ENCODE measurements around the gene LDLRAD1. TPM values are rescaled to one million over a fixed set of nuclear protein-coding genes. Genes with fewer than 3 reads are reported as not detected.

The LDLRAD1 gene, protein sequence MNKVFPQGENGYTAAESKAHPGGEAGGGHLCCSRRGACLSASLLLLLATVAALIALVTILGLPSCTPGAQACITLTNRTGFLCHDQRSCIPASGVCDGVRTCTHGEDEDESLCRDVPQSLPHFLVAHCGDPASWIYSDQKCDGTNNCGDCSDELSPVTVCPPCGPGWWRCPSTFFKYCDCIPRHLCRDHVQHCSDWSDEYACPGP
- total RNA-seq = not detected in 2 replicates

GRCh38 chr1:54017979-54018378 lies at the start of gene LDLRAD1:
Gene LDLRAD1, minus strand, starts transcription at chr1:54018186. Its CDS starts 74 bp downstream, at chr1:54018112.

DNA sequence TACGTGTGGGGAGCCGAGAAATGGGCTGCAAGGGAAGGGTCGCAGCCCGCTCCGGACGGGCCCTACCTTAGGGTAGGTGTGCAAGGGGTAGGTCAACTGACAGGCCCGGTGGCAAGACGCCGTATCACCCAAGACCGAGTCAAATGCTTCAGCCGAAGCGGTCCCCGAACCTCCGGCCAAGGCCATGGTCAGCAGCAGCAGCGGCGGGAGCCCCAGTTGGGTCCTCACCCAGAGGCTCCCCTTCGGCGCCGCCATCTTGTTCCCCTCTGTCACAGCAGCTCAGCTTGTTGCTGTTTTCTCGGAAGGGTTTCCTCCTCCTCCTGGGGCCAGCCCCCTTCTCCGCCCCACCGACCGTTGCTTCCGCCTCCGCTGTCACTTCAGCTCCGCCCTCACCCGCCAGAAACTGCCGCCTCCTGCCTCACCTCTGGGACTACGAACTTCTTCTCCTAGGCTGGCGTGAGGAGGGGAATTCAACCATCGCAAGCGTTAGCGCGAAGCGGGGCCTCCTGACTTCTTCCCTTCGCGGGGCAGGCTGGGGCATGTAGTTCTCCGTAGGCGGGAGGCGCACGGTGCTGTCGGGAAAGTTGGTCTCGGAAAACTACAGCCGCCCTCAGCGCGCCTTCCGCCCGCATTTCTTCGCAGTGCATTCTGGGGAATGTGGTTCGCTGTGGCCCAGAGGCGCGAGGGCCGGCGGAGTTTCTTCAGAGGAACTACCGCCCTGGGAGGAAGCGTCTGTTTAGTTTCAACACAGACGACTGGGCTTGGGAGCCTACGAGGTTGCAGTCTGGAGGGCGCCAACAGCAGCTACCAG lies 35.2 kb upstream of the LDLRAD1 start, which contains the start of the genes TCEANC2 and TMEM59:
Gene TCEANC2 (plus strand): TSS at position 675 of the 811 bp plus-strand sequence. CDS start 815 bp downstream, outside the sequence.
Gene TMEM59 (minus strand): TSS at position 271 of the 811 bp plus-strand sequence. CDS start 16 bp downstream, at position 255.

Other genes with a start within 250 kb of the LDLRAD1 start
- gene NDC1, start 179.9 kb downstream of the LDLRAD1 start, total RNA-seq = 8.5 and 55.0 TPM in 2 replicates
- gene YIPF1, start 128.4 kb downstream of the LDLRAD1 start, total RNA-seq = 27.8 and 31.5 TPM in 2 replicates
- gene DIO1, start 124.0 kb downstream of the LDLRAD1 start, total RNA-seq = not detected in 2 replicates
- 18.8 and 26.8 TPM in 2 replicates for gene IFT25, start 72.5 kb downstream of the LDLRAD1 start, total RNA-seq
- gene LRRC42, start 71.8 kb downstream of the LDLRAD1 start, total RNA-seq = 34.2 and 51.4 TPM in 2 replicates
- gene TMEM59, start 35.0 kb upstream of the LDLRAD1 start, total RNA-seq = 196 and 345 TPM in 2 replicates
- gene TCEANC2, start 35.4 kb upstream of the LDLRAD1 start, total RNA-seq = 1.3 and 3.0 TPM in 2 replicates
- gene CDCP2, start 134.8 kb upstream of the LDLRAD1 start, total RNA-seq = not detected in 2 replicates
- 5.7 and 6.1 TPM in 2 replicates for gene CYB5RL, start 181.8 kb upstream of the LDLRAD1 start, total RNA-seq
- gene MRPL37, start 182.0 kb upstream of the LDLRAD1 start, total RNA-seq = 88.8 and 118 TPM in 2 replicates

Data from placental pericyte (primary cell).